ENCODE data around the gene H1-8. TPM values are rescaled to one million over a fixed set of nuclear protein-coding genes. Genes with fewer than 3 reads are reported as not detected.
"Not testable (repeated sequence)": the region's sequence is repeated elsewhere in the genome, so short reads cannot be mapped to it uniquely, and the experiment has no call there.

The H1-8 gene, protein sequence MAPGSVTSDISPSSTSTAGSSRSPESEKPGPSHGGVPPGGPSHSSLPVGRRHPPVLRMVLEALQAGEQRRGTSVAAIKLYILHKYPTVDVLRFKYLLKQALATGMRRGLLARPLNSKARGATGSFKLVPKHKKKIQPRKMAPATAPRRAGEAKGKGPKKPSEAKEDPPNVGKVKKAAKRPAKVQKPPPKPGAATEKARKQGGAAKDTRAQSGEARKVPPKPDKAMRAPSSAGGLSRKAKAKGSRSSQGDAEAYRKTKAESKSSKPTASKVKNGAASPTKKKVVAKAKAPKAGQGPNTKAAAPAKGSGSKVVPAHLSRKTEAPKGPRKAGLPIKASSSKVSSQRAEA
- not detected in 2 replicates for total RNA-seq (2014; rRNA removed; shearing (Covaris generic))

DNA sequence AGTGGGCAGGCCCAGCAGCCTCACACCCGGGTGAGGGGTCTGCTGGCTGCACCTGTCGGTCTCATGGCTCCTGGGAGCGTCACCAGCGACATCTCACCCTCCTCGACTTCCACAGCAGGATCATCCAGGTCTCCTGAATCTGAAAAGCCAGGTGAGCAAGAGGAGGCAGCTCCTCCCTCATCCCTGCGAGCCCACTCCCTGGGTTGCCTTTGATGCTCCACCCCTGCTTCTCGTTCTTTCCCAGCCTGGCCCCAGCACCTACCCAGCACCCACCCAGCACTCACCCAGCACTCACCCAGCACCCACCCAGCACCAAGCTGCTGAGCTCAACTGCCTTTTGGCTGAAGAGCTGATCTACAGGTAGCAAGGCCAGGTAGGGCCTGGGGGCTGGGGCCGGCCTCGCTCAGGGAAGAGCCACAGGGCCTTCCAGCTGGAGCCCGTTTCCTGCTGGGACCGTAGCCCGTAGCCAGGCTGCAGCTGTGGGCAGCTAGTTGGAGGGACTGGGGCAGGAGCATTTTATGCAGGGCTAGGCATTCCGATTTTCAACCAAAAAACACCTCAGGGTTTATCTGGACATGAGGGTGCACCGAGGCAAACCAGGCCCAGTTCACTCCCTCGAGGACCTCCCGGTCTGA, at the start of gene H1-8:
TSS of gene H1-8 (plus strand) at position 20 of the 635 bp plus-strand sequence. CDS start at position 64, 44 bp downstream.
- no peak for DNase-seq (ENCODE audit: low read depth)

DNA sequence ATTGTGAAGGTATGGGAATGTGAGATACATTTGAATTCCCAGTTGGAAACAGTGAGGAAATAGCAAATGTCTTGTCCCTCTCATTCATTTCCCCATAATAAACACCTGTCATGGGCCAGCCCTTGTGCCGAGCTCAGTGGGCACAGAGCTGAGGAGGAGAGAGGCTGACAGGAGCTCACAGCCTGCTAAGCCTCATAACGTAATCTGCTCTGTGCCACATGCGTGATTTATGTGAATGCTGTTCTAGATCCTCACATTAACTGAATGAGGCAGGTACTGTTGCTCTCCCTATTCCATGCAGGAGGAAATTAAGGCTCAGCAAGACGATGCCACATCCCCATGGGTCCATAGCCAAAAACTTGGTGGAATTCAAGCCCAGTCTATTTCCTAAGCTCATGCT, 49.8 kb upstream of the H1-8 start:
- DNase-seq (ENCODE audit: low read depth) = no peak

DNA sequence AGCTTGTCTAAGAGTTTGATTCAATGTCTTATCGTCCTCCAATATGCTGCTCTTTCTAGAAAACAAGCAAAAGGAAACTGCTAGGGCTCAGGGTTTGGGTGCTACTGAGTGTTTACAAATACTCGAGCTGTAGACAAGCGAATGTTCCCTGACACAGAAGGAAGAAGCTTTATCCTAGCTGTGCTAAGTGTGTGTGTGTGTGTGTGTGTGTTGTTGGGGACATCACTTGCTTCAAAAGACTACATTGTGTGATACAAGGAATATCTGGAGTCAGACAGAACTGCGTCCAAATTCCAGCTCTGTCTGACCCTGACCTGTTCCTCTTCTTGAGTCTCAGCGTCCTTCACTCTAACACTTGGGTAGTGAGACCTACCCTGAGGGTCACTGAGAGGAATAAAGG, 48.5 kb upstream of the H1-8 start:
- DNase-seq (ENCODE audit: low read depth) = not testable (repeated sequence)

DNA sequence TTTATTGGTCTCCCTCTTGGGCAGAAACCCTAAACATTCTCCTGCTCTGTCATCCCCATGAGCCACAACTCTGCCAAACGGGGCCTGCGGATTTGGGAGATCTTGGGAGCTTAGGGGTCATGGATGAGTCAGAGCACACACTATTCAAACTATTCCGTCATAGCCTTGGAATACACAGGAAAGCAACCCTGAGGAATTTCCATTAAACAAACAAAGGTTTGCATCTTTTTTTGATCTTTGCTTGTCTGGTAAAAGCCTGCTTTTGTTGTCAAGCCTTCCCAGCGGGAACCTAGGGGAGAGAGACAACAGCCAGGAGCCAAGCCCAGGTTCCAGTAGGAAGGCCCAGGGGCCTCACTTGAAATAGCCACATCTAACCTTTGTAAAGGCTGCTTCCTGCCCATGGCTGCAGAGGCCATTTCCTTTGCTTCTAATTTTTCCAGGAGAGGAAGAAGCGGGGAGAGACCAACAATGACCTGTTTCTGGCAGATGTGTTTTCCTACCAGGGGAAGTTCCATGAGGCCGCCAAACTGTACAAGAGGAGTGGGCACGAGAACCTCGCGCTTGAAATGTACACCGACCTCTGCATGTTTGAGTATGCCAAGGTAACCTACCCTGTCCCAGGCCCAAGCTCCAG, 47.9 kb upstream of the H1-8 start:
- peak; percentile 79 for DNase-seq (ENCODE audit: low read depth)

DNA sequence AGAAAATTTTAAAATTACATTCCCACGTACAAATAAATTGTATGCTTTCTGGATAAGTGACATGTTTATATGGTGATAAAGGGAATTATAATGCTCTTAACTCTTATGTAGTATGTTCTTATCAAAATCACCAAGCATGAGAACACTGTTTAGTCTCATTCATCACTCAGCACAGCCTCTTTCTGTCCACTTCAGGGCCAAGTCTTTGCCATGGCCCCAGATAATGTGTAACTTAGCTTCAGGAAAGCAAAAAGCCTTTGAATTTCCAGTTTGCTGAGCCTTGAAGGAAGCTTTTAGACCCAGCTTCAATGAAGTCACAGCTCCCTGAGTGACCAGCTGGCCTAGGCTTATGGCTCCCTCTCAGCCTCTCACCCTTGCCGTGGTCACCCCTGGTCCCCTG, 45.1 kb upstream of the H1-8 start:
- DNase-seq (ENCODE audit: low read depth) = not testable (repeated sequence)

DNA sequence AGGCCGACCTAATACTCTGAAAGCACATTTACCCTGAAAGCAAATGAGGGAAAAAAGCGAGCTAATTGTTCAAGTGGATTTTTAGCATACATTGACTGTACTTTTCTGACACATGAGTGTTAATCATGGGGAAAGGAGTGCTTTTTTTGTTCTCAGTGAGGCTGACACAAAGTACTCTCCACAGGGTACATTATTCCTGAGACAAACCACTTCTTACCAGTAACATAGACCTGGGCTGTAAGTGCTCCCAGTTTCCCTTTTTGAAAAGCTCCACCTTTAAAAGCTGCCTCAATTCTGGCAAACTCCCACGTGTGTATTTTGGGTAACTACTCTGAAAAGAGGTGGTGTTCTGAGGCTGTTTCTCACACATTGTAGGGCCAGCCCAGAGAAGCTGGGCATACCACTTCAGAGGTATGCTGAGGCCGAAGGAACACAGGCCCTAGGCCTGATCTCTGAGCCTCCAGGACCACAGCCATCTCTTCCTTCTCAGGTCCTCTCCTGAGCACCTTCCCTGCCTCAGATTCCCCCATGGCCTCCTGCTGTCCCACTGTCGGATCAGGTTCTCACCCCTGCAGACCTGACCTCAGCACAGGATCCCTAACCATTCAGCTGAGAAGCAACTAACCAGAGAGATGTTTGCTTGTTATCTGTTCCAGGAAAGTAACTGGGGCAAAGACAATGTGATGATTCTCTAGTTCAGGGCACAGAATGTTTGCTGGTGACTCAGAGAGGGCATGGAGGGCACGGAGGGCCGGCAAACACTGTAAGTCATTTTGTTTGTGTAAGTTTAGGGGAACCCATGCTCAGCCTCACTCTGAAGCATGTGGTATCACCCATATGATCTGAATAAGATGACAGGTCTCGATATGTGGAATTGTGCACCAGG, 44.1 kb upstream of the H1-8 start:
- not testable (repeated sequence) for DNase-seq (ENCODE audit: low read depth)

DNA sequence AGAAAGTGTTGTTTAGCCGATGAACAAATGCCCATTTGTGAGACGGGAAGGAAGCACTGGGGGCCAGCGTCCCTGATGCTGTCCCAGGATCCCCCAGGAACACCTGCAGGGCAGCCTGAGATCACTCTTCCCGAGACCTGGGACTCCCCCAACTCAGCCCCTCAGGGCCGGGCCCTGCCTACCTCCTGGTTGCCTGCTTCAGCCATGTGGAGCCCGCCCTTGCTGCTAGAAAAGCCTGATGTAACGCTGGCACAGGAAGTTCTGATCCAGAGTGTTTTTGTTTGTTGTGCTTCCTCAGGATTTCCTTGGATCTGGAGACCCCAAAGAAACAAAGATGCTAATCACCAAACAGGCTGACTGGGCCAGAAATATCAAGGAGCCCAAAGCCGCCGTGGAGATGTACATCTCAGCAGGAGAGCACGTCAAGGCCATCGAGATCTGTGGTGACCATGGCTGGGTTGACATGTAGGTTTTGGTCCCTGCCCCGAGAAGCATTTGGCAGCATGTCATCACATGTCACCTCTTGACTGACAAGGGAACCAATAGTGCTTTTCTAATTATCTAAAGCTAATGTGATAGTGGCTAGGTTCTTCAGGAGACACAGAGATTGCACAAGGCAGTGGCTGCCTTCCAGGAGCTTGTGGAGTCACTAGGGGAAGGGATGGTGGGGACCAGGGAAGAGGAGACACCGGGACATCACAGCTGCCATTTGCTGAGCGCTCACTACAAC, 43.2 kb upstream of the H1-8 start:
- not testable (repeated sequence) for DNase-seq (ENCODE audit: low read depth)

DNA sequence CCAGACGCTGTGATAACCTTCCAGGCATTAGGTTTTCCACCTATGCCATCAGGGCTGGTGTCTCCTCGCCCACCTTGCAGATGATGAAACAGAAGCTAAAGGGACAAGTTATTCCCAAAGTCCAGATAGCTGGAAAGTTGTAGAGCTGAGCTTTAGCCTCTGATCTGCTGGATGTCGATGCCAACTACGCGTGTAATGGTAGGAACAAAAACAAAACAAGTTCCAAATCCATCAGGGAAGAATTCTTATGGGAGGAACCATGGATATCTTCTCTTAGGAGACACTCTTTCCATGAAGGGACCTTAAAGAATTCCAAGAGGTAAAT, 42.7 kb upstream of the H1-8 start:
- no peak for DNase-seq (ENCODE audit: low read depth)

DNA sequence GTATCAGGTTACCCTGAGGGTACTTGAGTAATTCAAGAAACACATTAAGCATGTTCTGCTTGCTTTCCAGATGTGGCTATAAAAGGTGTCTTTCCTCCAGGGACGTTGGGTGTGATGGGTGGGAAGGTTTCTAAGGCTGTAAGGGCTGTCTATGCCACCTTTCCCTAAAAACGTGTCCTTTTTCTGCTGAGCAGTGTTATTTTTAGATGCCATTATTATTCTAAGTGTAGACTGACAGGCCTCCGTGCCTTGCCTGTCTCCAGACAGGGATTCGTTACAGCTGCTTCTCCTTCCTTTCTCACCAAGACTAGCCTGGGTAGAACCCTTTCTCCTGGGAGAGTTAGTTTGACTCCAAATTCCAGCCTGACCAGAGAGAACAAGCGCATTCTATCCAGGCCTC, 41.3 kb upstream of the H1-8 start:
- no peak for DNase-seq (ENCODE audit: low read depth)

DNA sequence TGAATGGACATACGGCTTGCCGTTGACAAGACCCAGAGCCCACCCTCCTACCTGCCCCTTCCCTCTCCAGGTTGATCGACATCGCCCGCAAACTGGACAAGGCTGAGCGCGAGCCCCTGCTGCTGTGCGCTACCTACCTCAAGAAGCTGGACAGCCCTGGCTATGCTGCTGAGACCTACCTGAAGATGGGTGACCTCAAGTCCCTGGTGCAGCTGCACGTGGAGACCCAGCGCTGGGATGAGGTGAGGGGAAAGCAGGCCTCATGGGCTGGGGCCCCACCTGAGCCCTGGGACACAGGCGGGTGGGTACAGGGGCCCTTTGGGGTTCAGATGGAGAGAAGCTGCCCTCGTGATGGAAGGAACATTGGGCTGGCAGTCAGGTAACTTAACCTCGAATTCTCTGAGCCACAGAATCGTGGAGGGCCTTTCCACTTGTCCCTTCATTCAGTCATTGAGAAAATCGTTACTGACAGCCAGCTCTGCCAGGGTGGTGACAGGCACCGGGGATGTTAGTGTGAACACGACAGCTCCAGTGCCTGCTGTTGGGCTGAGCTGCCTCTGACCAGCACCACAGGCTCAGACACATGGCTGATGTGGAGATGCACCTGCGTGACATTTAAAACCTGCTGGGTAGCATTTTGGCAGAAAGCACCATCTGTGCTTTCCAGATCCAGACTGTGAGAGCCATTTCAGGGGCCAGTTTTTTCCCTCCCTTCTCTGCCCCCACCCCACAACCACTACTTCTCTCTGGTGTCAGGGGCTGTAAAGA, 40.1 kb upstream of the H1-8 start:
- DNase-seq (ENCODE audit: low read depth) = no peak

DNA sequence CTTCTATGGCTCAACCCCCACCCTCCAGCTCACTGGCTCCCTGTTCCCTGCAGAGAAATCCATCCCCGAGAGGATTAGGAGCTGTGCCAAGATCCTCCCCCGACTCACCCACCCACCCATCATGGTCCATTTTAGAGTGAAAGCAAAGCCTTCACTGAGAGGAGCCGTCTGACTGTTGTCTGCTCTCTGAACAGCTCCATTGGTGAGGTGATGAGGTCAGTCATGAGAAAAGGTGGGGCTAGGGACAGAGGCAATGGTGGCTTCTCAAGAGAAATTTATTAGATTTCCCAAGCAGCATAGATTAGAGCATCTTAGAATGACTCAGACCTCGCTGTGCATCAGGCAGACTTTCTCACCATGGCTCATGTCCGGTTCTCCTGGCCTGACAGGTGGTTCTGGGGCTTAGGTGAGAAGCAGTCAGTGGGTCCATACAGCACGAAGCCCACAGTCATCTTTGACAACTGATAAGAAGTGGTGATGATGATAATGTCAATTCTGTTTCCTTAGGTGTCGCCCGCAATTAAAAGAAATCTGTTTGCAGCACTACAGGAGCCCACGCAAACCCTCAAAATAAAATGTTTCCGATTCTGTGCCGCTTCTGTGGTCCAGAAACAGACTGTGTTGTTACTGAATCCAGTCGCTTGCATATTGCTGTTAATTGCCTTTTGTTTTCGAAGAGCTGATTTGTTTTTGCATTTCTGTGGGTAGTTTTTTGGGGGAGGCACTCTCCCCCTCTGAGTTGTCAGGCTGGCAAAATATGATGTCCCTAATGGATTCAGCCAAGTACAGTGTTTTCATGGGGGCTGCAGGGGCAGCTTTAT, 39.3 kb upstream of the H1-8 start:
- no peak for DNase-seq (ENCODE audit: low read depth)

DNA sequence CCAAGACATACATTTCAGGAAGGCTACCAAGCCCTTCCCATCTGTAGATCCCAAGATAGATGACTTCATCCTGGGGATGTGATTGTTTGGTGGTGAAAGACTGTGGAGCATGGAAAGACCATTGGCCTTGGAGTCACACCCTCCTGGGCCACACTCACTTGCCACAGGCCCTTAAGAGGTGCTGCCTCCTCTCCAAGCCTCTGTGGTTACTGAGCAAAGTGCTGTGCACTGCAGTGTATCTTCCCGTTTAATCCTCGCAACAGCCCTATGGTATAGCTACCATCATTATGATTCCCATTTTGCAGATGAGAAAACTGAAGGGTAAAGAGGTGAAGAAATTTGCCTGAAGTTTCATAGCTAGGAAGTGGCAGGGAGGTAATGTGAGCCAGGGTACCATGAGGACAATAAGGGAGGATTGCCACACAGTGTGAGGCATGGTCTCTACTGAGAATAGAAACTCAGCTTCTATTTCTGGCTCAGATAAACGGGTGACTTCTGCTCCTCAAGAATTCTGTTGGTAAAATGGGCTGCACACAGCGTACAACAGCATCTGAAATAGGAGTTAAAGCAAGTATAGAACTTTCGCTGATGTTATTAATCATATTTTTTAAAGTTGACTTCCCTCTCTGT, 38.4 kb upstream of the H1-8 start:
- DNase-seq (ENCODE audit: low read depth) = no peak

DNA sequence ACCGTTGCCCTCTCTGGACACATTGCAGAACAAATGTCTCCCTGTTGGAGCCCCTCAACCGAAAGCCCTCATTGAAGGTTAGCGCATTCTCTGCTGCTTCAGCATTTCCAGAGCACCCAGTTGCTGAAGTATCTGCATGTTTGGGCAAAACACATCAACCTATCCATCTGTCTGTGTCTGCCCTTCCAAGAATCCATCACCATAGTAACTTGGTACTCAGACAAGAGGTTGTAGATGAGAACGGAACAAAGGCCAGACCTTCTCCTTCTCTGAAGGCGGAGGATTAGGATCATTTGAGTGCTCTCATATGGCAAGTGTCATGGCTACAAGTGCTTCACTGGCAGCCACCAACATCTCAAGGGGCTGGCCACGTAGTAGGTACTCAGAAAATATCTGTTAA, 37.6 kb upstream of the H1-8 start:
- DNase-seq (ENCODE audit: low read depth) = no peak

DNA sequence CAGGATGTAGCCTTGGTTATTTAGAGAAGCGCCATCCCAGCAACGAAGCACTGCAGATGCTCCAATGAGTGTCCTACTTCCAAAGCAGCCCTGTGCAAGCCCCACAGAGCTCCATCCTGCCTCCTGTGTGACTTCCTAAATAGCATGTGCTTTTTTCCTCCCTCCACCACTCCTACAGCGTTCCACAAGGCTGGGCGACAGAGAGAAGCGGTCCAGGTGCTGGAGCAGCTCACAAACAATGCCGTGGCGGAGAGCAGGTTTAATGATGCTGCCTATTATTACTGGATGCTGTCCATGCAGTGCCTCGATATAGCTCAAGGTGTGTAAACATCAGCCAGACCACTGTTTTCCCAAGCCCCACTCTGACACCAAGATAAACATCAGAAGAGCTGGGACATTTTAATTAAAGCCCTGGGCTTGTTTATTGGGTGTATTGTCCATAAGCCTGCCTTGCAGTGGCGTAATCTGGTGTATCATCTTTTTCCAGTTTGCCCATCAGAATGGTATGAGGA, 36.7 kb upstream of the H1-8 start:
- DNase-seq (ENCODE audit: low read depth) = no peak

DNA sequence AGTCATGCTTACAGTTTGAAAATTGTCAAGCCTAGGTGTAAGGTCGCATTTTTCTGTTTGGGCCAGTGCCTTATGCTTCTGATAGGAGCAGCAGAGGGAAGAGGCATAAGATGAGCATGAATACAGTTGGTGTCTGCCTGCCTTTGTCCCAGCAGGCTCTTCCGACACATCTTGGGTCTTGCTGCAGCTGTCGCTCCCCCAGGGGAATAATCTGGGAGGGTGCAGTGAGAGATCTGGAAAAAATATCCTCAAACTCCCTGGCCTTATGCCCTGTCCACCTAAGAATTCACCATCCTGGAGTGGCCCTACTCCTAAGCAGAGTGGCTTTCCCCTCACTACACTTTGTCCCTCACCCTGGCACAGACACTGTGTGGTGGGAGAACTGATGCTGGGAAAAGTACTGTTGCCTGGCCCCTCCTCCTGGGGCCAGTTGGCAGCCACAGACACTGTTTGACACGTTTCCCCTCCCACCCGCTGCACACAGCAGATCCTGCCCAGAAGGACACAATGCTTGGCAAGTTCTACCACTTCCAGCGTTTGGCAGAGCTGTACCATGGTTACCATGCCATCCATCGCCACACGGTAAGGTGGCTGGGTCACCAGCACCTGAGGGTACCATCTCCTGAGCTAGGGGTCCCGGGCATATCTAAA, 35.7 kb upstream of the H1-8 start:
- DNase-seq (ENCODE audit: low read depth) = no peak

DNA sequence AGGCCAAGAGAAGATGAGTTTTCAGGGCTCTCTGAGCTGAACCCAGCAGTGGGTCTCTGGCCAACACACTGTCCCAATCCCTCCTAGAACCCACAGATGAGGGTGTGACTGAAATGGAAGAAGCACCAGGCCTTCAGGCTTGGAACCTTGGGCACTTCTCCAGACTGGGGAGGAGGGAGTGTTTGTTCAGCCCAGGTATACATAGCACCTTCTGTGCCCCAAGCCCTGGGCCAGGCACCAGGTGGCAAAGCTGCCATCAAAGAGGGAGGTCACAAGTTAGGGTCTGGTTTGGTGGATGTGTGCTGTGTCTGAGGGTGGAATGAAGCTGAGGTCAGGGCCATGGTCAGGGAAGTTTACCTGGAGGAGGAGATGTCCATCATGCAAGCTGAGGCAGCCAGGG, 30.4 kb upstream of the H1-8 start:
- no peak for DNase-seq (ENCODE audit: low read depth)

DNA sequence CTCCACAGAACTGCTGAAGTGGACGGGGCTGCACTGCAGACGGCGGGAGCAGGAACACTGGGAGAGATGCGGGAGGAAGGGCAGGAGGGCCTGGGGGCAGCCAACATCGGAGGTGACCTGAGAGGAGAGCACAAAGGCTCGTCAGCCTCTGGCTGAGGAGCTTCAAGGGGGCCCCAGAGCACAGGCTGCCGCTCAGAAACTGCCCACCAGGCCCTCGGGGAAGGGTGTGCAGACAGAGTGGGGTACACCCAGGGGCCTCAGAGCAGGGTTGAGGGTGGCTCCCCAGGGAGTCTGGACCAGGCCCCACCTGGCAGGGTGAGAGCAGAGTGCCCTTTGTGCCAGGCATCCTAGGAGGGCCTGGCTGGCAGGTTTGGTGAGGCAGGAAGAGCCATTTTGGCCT, 29.3 kb upstream of the H1-8 start:
- DNase-seq (ENCODE audit: low read depth) = no peak

DNA sequence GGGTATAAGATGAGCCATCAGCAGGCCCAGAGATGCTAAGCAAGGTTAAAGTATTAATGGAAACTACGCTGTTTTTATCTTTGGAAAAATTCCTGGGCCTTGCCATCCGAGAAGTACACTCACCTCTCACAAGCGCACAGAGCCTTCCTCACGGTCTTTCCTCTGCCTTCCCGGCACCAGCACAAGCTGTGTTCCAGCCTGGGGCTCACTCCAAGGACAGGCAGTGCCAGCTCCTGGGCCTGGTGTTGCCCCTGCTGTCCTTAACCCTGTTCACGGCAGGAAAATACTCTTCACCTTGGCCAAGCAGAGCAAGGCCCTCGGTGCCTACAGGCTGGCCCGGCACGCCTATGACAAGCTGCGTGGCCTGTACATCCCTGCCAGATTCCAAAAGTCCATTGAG, 28.9 kb upstream of the H1-8 start:
- no peak for DNase-seq (ENCODE audit: low read depth)

DNA sequence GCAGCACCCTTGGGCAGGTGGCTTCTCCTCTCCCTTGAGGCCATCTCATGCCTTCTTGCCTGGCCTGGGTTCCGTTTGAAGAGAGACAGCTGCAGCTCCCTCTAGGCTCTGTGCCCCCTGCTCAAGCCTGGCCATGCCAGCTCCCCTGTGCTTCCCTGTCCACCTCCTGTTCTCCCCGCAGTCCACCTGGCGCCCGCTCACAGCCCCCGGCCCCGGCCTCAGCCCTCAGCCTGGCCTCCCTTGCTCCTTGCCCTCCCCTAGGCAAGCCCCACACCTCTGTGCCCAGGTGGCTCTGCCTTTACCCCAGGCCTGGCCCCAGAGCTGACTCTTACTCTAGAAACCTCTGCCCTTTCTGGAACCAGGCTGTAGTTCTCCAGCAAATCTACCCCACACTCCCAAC, 28.4 kb upstream of the H1-8 start:
- no peak for DNase-seq (ENCODE audit: low read depth)

All from RPMI7951 (cell line).